Mesodermal cell (in vitro differentiated cells): ENCODE data around the gene TRAPPC2L.
"Not testable (repeated sequence)": the region's sequence is repeated elsewhere in the genome, so short reads cannot be mapped to it uniquely, and the experiment has no call there.

Experiments
- H3K27ac ChIP-seq: 2 replicates; pipeline ENCODE4 v1.7.0; 2013; ENCODE audit warnings: mild to moderate bottlenecking, low read depth, low read length, moderate library complexity; ENCODE audit not compliant: severe bottlenecking
- H3K36me3 ChIP-seq: 2 replicates; pipeline ENCODE4 v1.7.1; 2013; ENCODE audit warnings: mild to moderate bottlenecking, low read length, moderate library complexity; ENCODE audit not compliant: control insufficient read depth, insufficient read depth
- H3K4me1 ChIP-seq: one replicate; pipeline ENCODE4 v1.7.1; 2013; ENCODE audit warnings: mild to moderate bottlenecking, low read length; ENCODE audit not compliant: insufficient read depth, control insufficient read depth, poor library complexity, severe bottlenecking
- H3K4me3 ChIP-seq: 2 replicates; pipeline ENCODE4 v1.7.0; 2013; ENCODE audit warnings: low read length, control low read depth, mild to moderate bottlenecking; ENCODE audit not compliant: insufficient read depth, poor library complexity, severe bottlenecking; ENCODE audit errors: extremely low read depth
- H3K9me3 ChIP-seq: 2 replicates; pipeline ENCODE4 v1.7.1; 2013; ENCODE audit warnings: mild to moderate bottlenecking, low read length, moderate library complexity; ENCODE audit not compliant: control insufficient read depth
- WGBS, 2 experiments: methylation state at CpG; one replicate each; pipeline ENCODE4 v1.1.5; 2013; ENCODE audit warnings: missing lambda C conversion rate in 2 of 2; ENCODE audit not compliant: insufficient coverage in 2 of 2; 5-methylcytosine and 5-hydroxymethylcytosine counted together

TRAPPC2L gene

GRCh38 chr16:88886845-88887521 lies 30.1 kb downstream of the TRAPPC2L start:
- 92 to 96% methylated on average over 34 to 39 of the region's 39 CpGs for WGBS, 2 experiments

GRCh38 chr16:88888057-88888456 lies 31.1 kb downstream of the TRAPPC2L start:
- no peaks in the 10 kb centered on the region for H3K9me3 ChIP-seq
- H3K4me1 ChIP-seq = no peaks in the 10 kb centered on the region
- no peaks in the 10 kb centered on the region for H3K36me3 ChIP-seq
- no peak overlapping the region for H3K4me3 ChIP-seq
- WGBS, 2 experiments = 92 to 93% methylated on average over 8 to 9 of the region's 14 CpGs
- H3K27ac ChIP-seq = no peak overlapping the region

More at GRCh38 chr16:88886845-88887521, 30.1 kb downstream of the TRAPPC2L start:
- H3K36me3 ChIP-seq = no peaks in the 10 kb centered on the region
- no peaks in the 10 kb centered on the region for H3K9me3 ChIP-seq
- H3K27ac ChIP-seq = no peak overlapping the region
- H3K4me3 ChIP-seq = no peak overlapping the region
- no peaks in the 10 kb centered on the region for H3K4me1 ChIP-seq

- 87 to 91% methylated on average over 15 to 22 of the region's 30 CpGs for WGBS, 2 experiments
- no peaks in the 10 kb centered on the region for H3K36me3 ChIP-seq
- H3K4me3 ChIP-seq = no peak overlapping the region
- no peaks in the 10 kb centered on the region for H3K4me1 ChIP-seq
- no peaks in the 10 kb centered on the region for H3K9me3 ChIP-seq
- H3K27ac ChIP-seq = no peak overlapping the region
Measured at GRCh38 chr16:88888461-88889387, 31.8 kb downstream of the TRAPPC2L start.

- not testable (repeated sequence) for H3K27ac ChIP-seq, H3K4me3 ChIP-seq, H3K4me1 ChIP-seq, H3K9me3 ChIP-seq, H3K36me3 ChIP-seq
- 91 to 92% methylated on average over 27 to 47 of the region's 48 CpGs for WGBS, 2 experiments
Measured at GRCh38 chr16:88889702-88890352, 32.9 kb downstream of the TRAPPC2L start.

- 85 to 92% methylated on average over 9 to 16 of the region's 16 CpGs for WGBS, 2 experiments
- no peak overlapping the region for H3K27ac ChIP-seq
- no peaks in the 10 kb centered on the region for H3K36me3 ChIP-seq
- H3K4me1 ChIP-seq = no peaks in the 10 kb centered on the region
- H3K9me3 ChIP-seq = no peaks in the 10 kb centered on the region
- H3K4me3 ChIP-seq = no peak overlapping the region
Measured at GRCh38 chr16:88891083-88891482, 34.2 kb downstream of the TRAPPC2L start.

- H3K27ac ChIP-seq = no peak overlapping the region
- no peaks in the 10 kb centered on the region for H3K4me1 ChIP-seq
- H3K36me3 ChIP-seq = no peaks in the 10 kb centered on the region
- H3K4me3 ChIP-seq = no peak overlapping the region
- H3K9me3 ChIP-seq = no peaks in the 10 kb centered on the region
- WGBS, 2 experiments = 90 to 92% methylated on average over 19 to 20 of the region's 20 CpGs
Measured at GRCh38 chr16:88892065-88892464, 35.1 kb downstream of the TRAPPC2L start.

GRCh38 chr16:88893127-88893968 lies 36.4 kb downstream of the TRAPPC2L start:
- Histone ChIP-seq H3K4me1 (no peaks in the 10 kb centered on the region), H3K4me3 (no peak overlapping the region), H3K27ac (no peak overlapping the region), H3K36me3 (no peaks in the 10 kb centered on the region), H3K9me3 (no peaks in the 10 kb centered on the region)
- WGBS, 2 experiments = 80 to 88% methylated on average over 14 to 17 of the region's 19 CpGs

- not testable (repeated sequence) for H3K4me1 ChIP-seq, H3K27ac ChIP-seq, H3K9me3 ChIP-seq, H3K36me3 ChIP-seq, H3K4me3 ChIP-seq
- WGBS, 2 experiments = 98 to 100% methylated on average over 3 of the region's 6 CpGs
Measured at GRCh38 chr16:88894266-88894665, 37.3 kb downstream of the TRAPPC2L start.

- Histone ChIP-seq H3K36me3 (no peaks in the 10 kb centered on the region), H3K9me3 (no peaks in the 10 kb centered on the region), H3K27ac (no peak overlapping the region), H3K4me3 (no peak overlapping the region), H3K4me1 (no peaks in the 10 kb centered on the region)
- whole genome bisulfite sequencing, 2 experiments = 84 to 89% methylated on average over 19 to 20 of the region's 21 CpGs
Measured at GRCh38 chr16:88894681-88895300, 37.9 kb downstream of the TRAPPC2L start.

GRCh38 chr16:88895335-88895734 lies 38.4 kb downstream of the TRAPPC2L start:
- no peaks in the 10 kb centered on the region for H3K36me3 ChIP-seq
- no peaks in the 10 kb centered on the region for H3K4me1 ChIP-seq
- H3K27ac ChIP-seq = no peak overlapping the region
- no peak overlapping the region for H3K4me3 ChIP-seq
- 91 to 94% methylated on average over 20 to 21 of the region's 22 CpGs for WGBS, 2 experiments
- no peaks in the 10 kb centered on the region for H3K9me3 ChIP-seq
